GM04503 (cell line): ENCODE results near the gene LRRC7.

Experiments used
- DNase-seq: peaks from one replicate; pipeline ENCODE4 v3.0.0-alpha.2; 2012; ENCODE audit warnings: low read depth

The LRRC7 gene

DNA sequence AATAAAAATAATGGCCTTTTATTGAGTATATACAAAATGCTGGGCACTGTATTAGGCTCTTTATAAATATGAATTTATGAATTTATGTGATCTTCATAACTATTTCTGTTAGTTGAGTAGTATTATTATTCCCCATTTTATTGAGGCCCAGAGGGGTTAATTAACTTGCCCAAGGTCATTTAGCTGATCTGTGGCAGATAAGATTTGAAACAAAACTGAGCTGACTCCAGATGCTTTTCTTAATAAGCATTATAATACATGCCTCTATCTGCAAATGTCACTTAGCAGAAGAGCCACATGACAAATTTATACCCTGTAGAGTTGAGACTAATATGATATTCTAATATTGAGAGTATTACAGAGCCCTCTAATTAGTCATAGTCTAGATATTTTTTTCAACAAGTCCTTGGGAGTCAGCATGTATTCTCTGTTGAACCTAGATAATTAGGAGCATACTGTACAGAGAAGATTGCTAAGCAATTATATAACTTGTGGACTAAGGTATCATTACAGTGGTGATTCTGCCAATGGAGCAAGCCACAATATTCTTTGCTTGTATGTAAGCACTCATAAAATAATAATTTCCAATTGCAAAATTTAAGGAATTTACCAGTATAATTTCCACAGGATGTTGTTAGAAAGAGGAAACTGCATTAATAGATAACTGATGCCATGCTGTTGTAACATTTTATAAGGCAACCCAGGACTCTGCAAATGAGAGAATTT, 525.7 kb downstream of the LRRC7 start:
- no peak for DNase-seq

DNA sequence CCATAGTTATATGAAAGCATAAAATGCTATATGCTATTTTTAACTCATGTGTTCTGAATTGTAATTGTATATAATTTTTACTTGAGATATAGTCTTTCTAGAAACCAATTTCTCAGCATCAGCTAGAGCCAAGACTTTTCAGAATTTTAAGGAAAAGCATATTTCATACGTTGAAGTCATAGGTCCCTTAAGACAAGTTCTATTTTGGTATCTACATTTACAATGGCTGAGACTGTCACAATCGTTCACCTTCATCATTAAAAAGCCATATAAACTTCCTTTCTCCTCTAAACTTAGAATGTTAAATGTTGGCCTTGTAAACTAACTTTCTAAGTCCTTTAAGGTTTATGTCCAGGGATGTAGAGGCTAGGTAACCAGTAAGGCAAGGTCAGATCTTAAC, 533.5 kb downstream of the LRRC7 start:
- no peak for DNase-seq

DNA sequence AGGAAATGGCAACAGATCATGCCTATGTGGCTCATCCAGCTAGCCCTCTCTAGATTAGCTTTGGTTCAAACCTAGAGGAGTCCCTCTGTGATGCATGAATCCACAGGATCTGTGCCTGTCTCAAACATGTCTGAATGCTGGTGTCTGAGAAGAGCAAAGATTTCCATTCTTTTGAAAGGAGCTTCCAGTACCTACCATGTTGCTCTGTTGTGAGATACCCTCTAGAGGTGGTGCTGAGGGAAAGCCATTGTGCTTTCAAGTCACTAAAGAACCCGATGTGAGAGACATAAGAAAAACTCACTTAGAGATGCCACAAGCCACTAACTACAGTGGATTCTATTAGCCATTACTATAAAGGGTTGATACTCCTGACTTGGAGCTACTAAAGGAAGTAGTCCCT, 534.1 kb downstream of the LRRC7 start:
- DNase-seq, result no peak

DNA sequence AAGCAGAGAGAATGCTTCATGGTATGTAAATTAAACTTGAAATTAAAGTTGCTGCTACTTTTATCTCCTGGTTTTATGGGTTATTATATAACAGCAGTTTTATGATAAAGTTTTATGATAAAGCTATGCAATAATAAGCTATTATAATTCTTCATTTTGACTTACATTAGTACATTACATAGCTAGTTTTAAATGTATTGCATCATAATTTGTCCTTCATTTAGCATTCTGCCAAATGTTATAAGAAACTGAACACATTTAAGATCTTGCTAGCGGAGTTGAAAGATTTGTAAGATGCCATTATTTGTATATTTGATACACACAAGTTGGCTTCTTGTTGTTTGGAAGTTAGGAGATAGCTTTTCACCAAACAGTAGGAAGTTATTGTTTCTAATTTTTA, 536.0 kb downstream of the LRRC7 start:
- no peak for DNase-seq

DNA sequence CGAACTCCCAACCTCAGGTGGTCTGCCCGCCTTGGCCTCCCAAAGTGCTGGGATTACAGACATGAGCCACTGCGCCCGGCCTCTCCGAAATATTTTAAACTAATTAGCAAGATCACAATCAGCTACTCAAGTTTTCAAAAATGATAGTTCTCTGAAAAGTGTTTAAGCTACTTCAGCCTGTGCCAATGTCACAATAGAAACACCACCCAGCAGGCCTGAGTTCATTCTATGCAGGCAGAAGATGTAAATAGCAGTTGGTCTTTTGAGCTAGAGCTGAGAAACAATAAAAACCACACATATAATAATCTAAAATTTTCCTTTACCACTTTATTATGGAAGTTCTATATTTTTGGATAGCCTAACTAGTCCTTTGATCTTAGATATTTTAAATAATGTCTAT, 541.5 kb downstream of the LRRC7 start:
- DNase-seq, result no peak

DNA sequence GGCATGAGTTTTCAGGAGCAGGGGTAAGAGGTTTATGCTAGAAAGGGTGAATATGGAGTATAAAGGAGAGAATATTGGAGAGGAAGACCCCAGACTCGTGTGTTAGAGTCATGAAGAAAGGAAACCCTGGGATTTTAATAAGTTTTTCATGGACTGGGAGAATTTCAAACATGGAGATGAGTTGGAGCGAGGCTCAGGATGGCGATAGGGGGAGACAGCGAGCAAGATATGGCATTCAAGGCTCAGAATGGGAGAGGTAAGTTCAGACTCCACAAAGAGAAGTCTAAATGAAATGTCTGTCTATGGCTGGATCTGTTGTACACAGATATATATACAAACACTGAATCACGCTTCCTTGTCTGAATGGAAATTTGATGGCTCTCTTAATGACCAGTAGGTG, 545.1 kb downstream of the LRRC7 start:
- no peak for DNase-seq

DNA sequence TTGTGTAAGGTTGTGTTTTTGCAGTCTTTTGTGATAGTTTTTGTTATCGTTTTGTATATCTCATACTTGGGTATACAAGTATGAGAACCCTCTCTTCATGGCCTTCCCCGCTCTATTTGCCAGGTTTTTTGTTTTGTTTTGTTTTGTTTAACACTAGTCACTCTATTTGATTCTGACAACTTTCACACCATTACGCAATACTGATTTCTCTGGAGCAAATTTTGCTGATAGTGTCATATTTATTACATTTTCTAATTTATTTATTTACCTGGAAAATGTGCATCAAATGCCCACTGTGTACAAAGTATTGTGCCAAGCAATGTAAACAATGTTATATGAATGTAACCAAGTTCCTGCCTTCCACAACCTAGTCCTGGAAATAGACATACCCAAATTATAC, 547.6 kb downstream of the LRRC7 start:
- DNase-seq, result no peak

DNA sequence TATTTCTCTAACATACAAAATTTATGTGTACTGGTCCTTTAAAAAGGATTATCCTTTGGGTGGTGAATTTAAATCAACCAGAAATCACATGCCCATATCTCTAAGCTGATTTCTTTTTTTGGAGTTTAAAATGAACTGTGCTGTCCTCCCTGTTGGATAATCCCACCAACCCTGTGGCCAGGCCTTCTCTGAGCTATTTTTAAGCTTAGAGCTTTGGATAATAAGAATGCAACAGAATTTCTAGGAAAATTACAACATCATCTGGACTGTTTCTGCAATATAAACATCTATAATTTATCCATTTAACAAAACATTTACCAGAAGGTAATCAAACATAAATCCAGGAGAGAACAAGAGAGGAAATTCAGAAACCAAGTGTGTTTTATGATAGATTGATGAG, 549.3 kb downstream of the LRRC7 start:
- DNase-seq, result no peak

DNA sequence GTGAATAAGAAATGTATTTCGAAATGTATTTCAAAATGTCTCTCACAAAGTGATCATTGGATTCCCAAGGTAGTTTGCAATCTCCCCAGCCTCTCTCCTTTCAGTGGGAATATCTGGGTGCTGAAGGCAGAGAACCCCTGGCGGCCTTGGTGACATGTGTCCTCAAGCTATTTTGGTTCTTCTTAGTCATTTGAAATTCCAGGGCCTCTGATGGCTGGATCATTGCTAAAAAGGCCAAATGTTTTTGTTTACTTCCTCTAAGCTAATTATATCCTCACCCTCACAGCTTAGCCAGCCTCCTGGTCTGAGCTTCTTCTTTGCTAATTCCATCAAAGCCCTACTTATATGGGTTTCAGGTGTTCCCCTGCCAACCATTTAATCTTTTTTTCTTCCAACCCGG, 566.4 kb downstream of the LRRC7 start:
- no peak for DNase-seq

DNA sequence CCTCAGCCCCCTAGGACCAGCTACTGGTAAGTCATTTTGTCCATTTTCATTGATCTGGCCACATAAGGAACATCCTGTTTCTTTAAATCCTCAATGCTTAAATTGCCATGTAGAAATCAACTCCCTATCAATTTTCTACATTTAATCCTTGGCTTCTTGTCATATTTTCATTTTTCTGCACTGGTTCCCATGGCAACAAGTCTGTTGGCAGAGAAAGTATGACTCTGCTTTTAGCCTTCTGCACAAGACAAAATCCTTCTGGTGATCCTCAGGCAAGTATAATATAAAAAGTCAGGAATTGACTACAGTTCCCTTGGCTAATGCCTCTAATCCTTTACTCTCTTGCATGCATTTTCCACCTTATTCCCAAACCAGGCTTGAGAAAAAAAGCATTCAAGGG, 572.6 kb downstream of the LRRC7 start:
- DNase-seq, result peak; percentile 68

DNA sequence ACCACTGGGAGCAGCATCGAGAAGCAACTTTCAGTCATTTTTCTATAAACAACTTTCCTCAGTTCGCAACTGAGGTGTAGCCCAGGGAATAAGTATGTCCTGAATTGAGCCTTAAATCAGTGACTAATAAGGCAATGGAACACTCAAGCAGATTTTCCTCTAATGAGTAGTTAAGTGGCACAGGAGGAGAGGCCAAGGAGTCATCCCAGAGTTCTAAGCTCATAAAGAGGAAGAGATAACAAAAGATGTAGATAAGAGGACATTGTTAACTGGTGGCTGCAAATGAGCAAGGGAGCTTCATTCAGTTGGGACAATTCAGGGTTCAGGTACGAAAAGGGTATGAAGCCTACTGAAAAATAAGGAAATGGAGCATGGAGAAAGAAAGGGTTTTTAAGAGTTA, 573.2 kb downstream of the LRRC7 start:
- DNase-seq, result no peak

DNA sequence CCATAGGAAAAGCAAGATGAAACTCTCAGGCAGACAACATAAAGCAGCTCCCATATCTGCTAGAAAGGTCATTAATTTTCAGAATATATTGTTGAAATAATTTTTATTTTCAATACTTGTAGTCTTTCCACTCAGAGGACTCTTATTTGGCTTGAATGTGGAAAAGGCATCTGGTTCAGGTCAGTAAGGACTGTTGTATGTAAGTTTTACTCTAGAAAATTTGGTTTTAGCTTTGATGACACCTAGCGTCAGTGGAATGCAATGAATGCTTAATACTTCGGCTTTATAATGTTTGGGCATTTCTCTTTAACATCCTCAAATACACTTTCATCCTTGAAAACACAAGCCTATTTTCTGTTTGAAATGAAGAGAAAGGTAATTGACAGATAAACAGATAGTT, 574.4 kb downstream of the LRRC7 start:
- DNase-seq, result no peak

DNA sequence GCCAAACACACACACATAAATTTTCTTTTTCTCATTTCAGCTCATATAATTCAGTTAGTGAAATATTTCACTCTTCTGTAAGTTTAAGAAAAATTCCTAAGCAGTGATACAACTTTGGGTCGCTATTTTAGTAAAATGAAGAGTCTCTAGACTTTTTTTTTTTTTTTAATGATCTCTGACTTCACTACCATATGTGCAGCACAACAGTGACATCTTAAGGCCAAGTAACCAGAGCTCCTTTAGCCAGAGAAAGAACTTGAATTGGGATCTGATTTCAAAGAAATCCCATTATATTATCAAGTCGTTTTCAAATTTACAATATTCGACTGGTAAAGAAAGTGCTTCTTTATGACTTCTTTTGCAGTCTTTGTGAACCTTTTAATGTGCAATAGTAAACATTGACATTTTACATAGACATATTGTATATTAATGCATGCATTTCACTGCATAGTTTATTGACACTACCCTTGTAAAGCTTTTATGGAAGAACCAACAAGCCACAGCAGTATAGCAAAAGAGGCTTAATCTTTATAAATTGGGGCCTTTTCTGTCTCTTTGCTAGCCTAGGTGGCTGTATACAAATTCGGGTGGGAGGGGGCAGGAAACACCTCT, 575.4 kb downstream of the LRRC7 start:
- DNase-seq, result no peak

DNA sequence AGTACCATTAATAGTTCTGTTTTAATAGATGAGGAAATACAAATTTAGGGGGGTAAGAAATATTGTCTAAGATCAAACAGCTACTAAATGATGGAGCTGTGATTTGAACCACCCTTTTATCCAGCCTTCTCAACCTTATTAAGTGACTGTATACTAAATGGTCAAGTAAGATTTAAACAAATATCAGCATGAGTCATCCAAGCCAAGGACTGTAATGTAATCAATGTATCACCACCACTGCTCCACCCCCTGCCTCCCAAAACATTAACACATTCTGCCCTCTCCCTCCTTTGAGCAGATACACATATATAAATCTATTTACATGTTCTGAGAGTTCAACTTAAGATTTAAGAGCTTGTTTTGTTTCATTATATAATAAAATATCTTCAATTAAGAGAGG, 578.8 kb downstream of the LRRC7 start:
- DNase-seq, result no peak

DNA sequence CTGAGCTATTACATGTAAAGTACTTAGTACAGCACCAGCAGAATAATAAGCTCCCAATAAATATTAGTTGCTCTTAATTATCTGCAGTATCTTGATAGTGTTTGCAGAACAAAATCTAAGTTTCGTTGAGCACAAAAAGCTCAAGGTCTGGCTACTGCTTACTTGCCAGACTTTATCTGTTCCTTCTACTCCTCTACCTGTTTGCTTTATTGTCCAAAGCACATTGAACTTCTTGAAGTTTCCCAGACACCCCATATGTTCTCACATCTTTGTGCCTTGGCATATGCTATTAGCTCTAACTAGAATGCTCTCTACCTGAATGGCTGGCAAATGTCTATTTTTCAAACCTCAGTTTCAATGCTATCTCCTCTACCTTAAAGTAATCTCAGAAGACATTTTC, 582.7 kb downstream of the LRRC7 start:
- no peak for DNase-seq

DNA sequence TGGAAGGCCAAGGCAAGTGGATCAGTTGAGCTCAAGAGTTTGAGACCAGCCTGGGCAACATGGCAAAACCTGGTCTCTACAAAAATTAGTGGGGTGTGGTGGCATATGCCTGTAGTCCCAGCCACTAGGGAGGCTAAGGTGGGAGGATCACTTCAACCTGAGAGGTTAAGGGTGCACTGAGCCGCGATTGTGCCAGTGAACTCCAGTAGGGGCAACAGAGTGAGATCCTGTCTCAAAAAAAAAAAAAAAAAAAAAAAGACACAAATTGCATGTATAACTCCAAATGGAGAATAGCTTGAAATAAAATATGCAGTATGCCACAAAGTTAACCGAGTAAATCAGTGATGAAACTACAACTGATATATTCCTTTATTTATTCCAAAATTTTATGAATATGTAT, 586.0 kb downstream of the LRRC7 start:
- no peak for DNase-seq

DNA sequence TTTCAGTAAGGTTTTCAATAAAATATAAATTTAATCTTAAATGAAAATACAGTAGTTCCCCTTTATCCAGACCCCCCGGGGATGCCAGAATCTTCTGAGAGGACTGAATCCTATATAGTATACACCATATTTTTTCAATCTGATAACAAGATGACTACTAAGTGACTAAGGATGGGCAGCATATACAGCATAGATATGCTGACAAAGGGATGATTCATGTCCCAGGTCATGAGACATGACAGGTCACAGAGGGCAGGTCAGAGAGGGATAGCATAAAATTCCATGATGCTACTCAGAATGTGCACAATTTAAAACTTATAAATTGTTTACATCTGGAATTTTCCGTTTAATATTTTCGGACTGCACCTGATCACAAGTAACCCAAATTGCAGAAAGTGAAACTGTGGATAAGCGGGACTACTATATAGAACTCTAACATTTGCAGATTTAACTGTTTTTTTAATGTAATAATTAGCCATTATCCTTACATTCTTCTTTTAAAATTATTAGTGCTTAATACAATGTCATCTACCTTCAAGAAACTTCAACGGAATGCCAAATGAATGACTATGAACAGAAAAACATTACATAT, 588.9 kb downstream of the LRRC7 start:
- no peak for DNase-seq

DNA sequence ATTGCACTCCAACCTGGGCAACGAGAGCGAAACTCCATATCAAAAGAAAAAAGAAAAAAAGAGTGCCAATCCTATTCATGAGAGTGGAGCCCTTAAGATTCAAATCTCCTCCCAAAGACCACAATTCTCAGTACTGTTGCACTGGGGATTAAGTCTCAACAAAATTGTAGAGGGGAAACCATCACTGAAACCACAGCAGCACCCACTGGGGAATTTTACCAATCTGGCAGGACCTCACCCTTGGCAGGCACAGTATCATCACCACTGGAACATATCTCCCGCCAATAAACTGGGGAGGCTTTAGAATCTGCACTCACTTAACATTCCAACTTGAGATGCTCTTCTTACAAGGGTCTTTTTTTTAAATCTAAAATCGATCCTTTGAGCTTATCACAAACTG, 596.6 kb downstream of the LRRC7 start:
- DNase-seq, result no peak

DNA sequence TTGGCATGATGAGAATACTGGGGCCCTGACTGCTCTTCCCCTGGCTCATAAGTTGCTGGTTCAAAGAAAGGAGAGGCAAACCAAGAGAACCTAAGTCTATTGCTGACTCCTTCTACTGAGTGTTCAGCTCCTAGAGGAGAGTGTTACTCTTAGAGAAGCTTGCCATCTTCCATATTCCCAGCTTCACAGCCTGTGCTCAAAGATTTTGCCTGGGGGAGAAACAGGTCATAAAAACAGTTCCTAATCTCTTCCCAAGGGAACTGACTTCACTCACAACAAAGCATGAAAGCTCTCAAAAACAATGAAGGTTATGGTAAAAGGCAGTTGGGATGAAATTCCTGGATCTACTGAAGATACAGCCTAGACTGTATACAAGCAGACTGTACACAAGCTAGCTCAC, 600.6 kb downstream of the LRRC7 start:
- no peak for DNase-seq

DNA sequence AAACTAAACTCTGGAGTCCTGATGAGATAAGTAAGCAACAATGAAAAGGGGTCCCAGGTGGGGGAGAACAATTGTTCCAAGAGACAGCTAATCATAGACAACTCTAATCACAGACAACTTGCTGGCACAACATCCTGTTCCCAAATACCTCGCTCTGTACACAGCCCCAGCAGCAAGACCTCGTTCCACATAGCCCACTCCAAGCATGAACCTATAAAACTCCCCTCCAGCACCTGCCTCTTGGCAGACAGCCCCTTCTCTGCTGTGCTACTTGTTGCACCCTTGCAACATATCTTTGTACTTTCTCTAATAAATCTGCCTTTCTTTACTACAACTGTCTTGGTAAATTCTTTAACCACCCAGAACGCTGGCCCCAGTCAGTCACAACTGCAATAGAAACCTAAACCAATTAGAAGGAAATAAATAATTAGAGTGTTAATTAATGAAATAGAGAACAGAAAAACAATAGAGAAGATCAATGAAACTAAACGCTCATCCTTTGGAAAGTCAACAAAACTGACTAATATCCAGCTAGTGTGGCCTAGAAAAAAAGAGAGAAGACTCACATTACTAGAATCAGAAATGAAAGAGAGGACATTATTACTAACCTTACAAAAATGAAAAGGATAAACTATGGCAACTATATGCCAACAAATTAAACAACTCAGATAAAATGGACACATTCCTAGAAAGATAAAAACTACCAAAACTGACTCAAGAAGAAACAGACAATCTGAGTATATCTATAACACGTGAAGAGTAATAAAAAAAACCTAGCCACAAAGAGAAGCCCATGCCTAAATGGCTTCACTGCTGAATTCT, 601.5 kb downstream of the LRRC7 start:
- DNase-seq, result no peak

DNA sequence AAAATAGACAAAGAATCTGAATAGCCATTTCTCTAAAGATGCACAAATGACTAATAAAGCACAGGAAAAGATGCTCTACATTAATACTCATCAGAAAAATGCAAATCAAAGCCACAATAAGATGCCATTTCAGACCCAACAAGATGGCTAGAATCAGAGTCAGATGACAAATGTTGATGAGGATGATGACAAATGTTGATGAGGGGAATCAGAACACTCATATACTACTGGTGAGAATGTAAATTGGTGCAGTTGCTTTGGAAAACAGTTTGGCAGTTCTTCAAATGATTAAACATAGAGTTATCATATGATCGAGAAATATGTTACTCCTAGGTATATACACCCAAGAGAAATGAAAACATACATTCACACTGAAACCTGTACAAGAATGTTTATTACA, 603.8 kb downstream of the LRRC7 start:
- DNase-seq, result no peak
